Neural progenitor cell (in vitro differentiated cells): ENCODE measurements around the gene OR8H1. TPM values are rescaled to one million over a fixed set of nuclear protein-coding genes. Genes with fewer than 3 reads are reported as not detected.

Source experiments
- DNase-seq: peaks from one replicate; pipeline ENCODE4 v3.0.0-alpha.2; 2016; ENCODE audit warnings: low spot score
- H2AFZ ChIP-seq: fragments of 200-600 bp; sonication (generic); replicated peaks from 2 replicates; pipeline ENCODE4 v1.6.1; 2016; ENCODE audit warnings: antibody characterized with exemption
- H3F3A ChIP-seq: fragments of 200-600 bp; sonication (generic); 2 replicates; pipeline ENCODE4 v1.6.1; 2016; ENCODE audit warnings: antibody characterized with exemption, low read depth
- H3K27ac ChIP-seq: fragments of 200-600 bp; sonication (generic); 2 replicates; pipeline ENCODE4 v1.5.1; 2016; ENCODE audit warnings: mild to moderate bottlenecking
- H3K27me3 ChIP-seq: fragments of 200-600 bp; sonication (generic); 2 replicates; pipeline ENCODE4 v1.6.1; 2016; ENCODE audit warnings: mild to moderate bottlenecking, moderate library complexity
- H3K36me3 ChIP-seq: fragments of 200-600 bp; sonication (generic); 2 replicates; pipeline ENCODE4 v1.5.1; 2016
- H3K4me1 ChIP-seq: fragments of 200-600 bp; sonication (generic); 2 replicates; pipeline ENCODE4 v1.6.1; 2016; ENCODE audit warnings: mixed run types
- H3K4me2 ChIP-seq: fragments of 200-600 bp; sonication (generic); 2 replicates; pipeline ENCODE4 v1.6.1; 2016
- H3K4me3 ChIP-seq: fragments of 200-600 bp; sonication (generic); 2 replicates; pipeline ENCODE4 v1.5.1; 2016
- H3K79me2 ChIP-seq: fragments of 200-600 bp; sonication (generic); 2 replicates; pipeline ENCODE4 v1.6.1; 2016; ENCODE audit warnings: low read depth
- H3K9ac ChIP-seq: fragments of 200-600 bp; sonication (generic); 2 replicates; pipeline ENCODE4 v1.6.1; 2016
- H3K9me3 ChIP-seq: fragments of 200-600 bp; sonication (generic); 2 replicates; pipeline ENCODE4 v1.5.1; 2016; ENCODE audit warnings: low read depth
- H4K20me1 ChIP-seq: fragments of 200-600 bp; sonication (generic); 2 replicates; pipeline ENCODE4 v1.6.1; 2016; ENCODE audit warnings: low read depth
- H3K27ac Mint-ChIP-seq: 3 replicates; pipeline ENCODE4 v1.8.0; 2021; ENCODE audit warnings: mixed read lengths
- H3K27me3 Mint-ChIP-seq: 2 replicates; pipeline ENCODE4 v1.8.0; 2022; ENCODE audit warnings: low read depth, mild to moderate bottlenecking, inconsistent platforms, moderate library complexity, mixed read lengths; ENCODE audit not compliant: insufficient read depth
- H3K36me3 Mint-ChIP-seq: 3 replicates; pipeline ENCODE4 v1.8.0; 2021; ENCODE audit warnings: mixed read lengths
- H3K4me1 Mint-ChIP-seq: 3 replicates; pipeline ENCODE4 v1.8.0; 2021; ENCODE audit warnings: mixed read lengths
- H3K4me3 Mint-ChIP-seq: 3 replicates; pipeline ENCODE4 v1.8.0; 2021; ENCODE audit warnings: mild to moderate bottlenecking, moderate library complexity, mixed read lengths
- H3K9me3 Mint-ChIP-seq: 3 replicates; pipeline ENCODE4 v1.8.0; 2020; ENCODE audit warnings: mixed read lengths
- EZH2 ChIP-seq: fragments of 200-600 bp; sonication (generic); IDR thresholded peaks from 2 replicates; pipeline ENCODE4 v1.6.1; 2017; ENCODE audit warnings: antibody characterized with exemption, mild to moderate bottlenecking, moderate library complexity
- EZH2phosphoT487 ChIP-seq: fragments of 200-600 bp; sonication (generic); IDR thresholded peaks from 2 replicates; pipeline ENCODE4 v1.6.1; 2017; ENCODE audit warnings: antibody characterized with exemption
- total RNA-seq: library from RNA; depleted of rRNA; stranded (reverse); fragments of >200 nt; gene quantifications from 2 replicates; pipeline ENCODE4 v1.2.3, GENCODE V29; 2015; ENCODE audit warnings: low replicate concordance
- TF ChIP-seq, protein P1 (sequence below): fragments of 200-600 bp; sonication (generic); IDR thresholded peaks from 2 replicates; pipeline ENCODE4 v1.5.1; 2017; ENCODE audit warnings: antibody characterized with exemption, mild to moderate bottlenecking

OR8H1 gene
- total RNA-seq, 1 donor from 2014 or later = not detected

DNA sequence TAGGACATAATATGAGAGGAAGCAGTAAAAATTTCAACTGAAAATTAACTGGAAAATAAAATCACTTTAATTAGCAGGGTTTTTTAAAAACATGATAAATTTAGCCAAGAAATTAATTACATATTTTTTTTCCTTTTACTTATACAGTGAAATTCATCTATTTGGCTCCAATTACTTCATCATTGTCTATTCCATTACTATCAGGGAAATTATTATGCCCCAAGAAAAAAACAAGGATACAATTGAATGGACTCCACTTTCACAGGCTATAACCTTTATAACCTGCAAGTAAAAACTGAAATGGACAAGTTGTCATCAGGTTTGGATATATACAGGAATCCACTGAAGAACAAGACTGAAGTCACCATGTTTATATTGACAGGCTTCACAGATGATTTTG, 40.1 kb downstream of the OR8H1 start, which contains the start of gene OR5T3:
Gene OR5T3, plus strand, starts transcription at position 301 of the 400 bp plus-strand sequence. Its CDS starts 0 bp downstream, at position 301.
- DNase-seq = no peak
- H3K27me3 ChIP-seq = no peaks in the 10 kb centered on the region
- no peak within 1 kb of the TSS for H2AFZ ChIP-seq
- no peak within 1 kb of the TSS for H3K4me2 ChIP-seq
- no peaks in the 10 kb centered on the region for H3F3A ChIP-seq
- peaks cover under 1% of the 10 kb centered on the region for H3K9me3 Mint-ChIP-seq
- no peak within 1 kb of the TSS for H3K27ac ChIP-seq
- no peaks in the 10 kb centered on the region for H3K36me3 ChIP-seq
- H3K4me1 Mint-ChIP-seq = no peaks in the 10 kb centered on the region
- H3K4me1 ChIP-seq = no peaks in the 10 kb centered on the region
- no peak within 1 kb of the TSS for H3K9ac ChIP-seq
- no peaks in the 10 kb centered on the region for H3K79me2 ChIP-seq
- no peaks in the 10 kb centered on the region for H3K27me3 Mint-ChIP-seq
- H4K20me1 ChIP-seq = no peaks in the 10 kb centered on the region
- no peak within 1 kb of the TSS for H3K27ac Mint-ChIP-seq
- no peak within 1 kb of the TSS for H3K4me3 Mint-ChIP-seq
- no peak within 1 kb of the TSS for H3K4me3 ChIP-seq
- TF ChIP-seq EZH2phosphoT487 (no peak), EZH2 (no peak)
- TF ChIP-seq, protein P1, sequence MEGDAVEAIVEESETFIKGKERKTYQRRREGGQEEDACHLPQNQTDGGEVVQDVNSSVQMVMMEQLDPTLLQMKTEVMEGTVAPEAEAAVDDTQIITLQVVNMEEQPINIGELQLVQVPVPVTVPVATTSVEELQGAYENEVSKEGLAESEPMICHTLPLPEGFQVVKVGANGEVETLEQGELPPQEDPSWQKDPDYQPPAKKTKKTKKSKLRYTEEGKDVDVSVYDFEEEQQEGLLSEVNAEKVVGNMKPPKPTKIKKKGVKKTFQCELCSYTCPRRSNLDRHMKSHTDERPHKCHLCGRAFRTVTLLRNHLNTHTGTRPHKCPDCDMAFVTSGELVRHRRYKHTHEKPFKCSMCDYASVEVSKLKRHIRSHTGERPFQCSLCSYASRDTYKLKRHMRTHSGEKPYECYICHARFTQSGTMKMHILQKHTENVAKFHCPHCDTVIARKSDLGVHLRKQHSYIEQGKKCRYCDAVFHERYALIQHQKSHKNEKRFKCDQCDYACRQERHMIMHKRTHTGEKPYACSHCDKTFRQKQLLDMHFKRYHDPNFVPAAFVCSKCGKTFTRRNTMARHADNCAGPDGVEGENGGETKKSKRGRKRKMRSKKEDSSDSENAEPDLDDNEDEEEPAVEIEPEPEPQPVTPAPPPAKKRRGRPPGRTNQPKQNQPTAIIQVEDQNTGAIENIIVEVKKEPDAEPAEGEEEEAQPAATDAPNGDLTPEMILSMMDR = no peak
- no peaks in the 10 kb centered on the region for H3K9me3 ChIP-seq
- no peaks in the 10 kb centered on the region for H3K36me3 Mint-ChIP-seq

Other genes with a start within 250 kb of the OR8H1 start
- not detected in 2 replicates for gene OR8I2, start 198.9 kb downstream of the OR8H1 start, total RNA-seq
- gene OR8H2, start 188.6 kb downstream of the OR8H1 start, total RNA-seq = not detected in 2 replicates
- not detected in 2 replicates for gene OR8H3, start 169.9 kb downstream of the OR8H1 start, total RNA-seq
- not detected in 2 replicates for gene OR8J3, start 152.1 kb downstream of the OR8H1 start, total RNA-seq
- not detected in 2 replicates for gene OR8K5, start 131.9 kb downstream of the OR8H1 start, total RNA-seq
- gene OR5J2, start 115.6 kb downstream of the OR8H1 start, total RNA-seq = not detected in 2 replicates
- not detected in 2 replicates for gene OR5T2, start 58.0 kb downstream of the OR8H1 start, total RNA-seq
- gene OR5T3, start 40.0 kb downstream of the OR8H1 start, total RNA-seq = not detected in 2 replicates
- gene OR5T1, start 18.1 kb downstream of the OR8H1 start, total RNA-seq = not detected in 2 replicates
- gene OR8K3, start 22.9 kb upstream of the OR8H1 start, total RNA-seq = not detected in 2 replicates
- gene OR8K1, start 53.8 kb upstream of the OR8H1 start, total RNA-seq = not detected in 2 replicates
- not detected in 2 replicates for gene OR8J1, start 62.0 kb upstream of the OR8H1 start, total RNA-seq
- gene OR8U1, start 83.4 kb upstream of the OR8H1 start, total RNA-seq = not detected in 2 replicates
- gene OR5AL1, start 120.4 kb upstream of the OR8H1 start, total RNA-seq = not detected in 2 replicates
- not detected in 2 replicates for gene OR5M3, start 181.1 kb upstream of the OR8H1 start, total RNA-seq
- not detected in 2 replicates for gene OR5M8, start 199.1 kb upstream of the OR8H1 start, total RNA-seq